GM12878 (cell line): ENCODE measurements around the gene RBBP8NL.

Source experiments
- NFIC ChIP-seq: IDR thresholded peaks from 2 replicates; pipeline ENCODE4 v1.6.1; 2012; ENCODE audit warnings: low read depth, mild to moderate bottlenecking, inconsistent platforms, low read length, moderate library complexity
- POLR2A ChIP-seq: IDR thresholded peaks from 2 replicates; pipeline ENCODE4 v1.6.1; 2011; ENCODE audit warnings: low read depth, mild to moderate bottlenecking, low read length
- POLR2AphosphoS5 ChIP-seq: IDR thresholded peaks from 2 replicates; pipeline ENCODE4 v1.6.1; 2011; ENCODE audit warnings: mild to moderate bottlenecking, low read length, inconsistent platforms

- TF ChIP-seq POLR2AphosphoS5 (no peak), POLR2A (no peak), NFIC (no peak)
Measured at GRCh38 chr20:62416651-62417637, 10.4 kb downstream of the RBBP8NL start.
